Gastroesophageal sphincter (tissue), 4 donors: Measurements from ENCODE around the gene LYG2. TPM values are rescaled to one million over a fixed set of nuclear protein-coding genes. Genes with fewer than 3 reads are reported as not detected.
"Not testable (repeated sequence)": the region's sequence is repeated elsewhere in the genome, so short reads cannot be mapped to it uniquely, and the experiment has no call there.

Source experiments
- ATAC-seq: fragments of 150-250 bp; one replicate; pipeline ENCODE4 v1.9.1; 2016; ENCODE audit warnings: mild to moderate bottlenecking, moderate library complexity
- H3K27ac ChIP-seq, 4 donors: fragments of 200-600 bp; sonication (generic) in 3 of 4; 1 replicate in 3 of 4; 2 replicates in 1 of 4; pipeline ENCODE4 v1.5.1; 2016 to 2019
- H3K27me3 ChIP-seq: fragments of 200-600 bp; sonication (generic); one replicate; pipeline ENCODE4 v1.5.1; 2019
- H3K36me3 ChIP-seq, 2 donors: fragments of 200-600 bp; sonication (generic); one replicate each; pipeline ENCODE4 v1.5.1; 2019; ENCODE audit warnings: control low read depth in 1 of 2
- H3K4me1 ChIP-seq, 3 donors: fragments of 200-600 bp; sonication (generic); 1 replicate in 2 of 3; 2 replicates in 1 of 3; pipeline ENCODE4 v1.5.1; 2016 to 2019; ENCODE audit warnings: control low read depth in 2 of 3
- H3K4me3 ChIP-seq, 2 donors: fragments of 200-600 bp; sonication (generic); one replicate each; pipeline ENCODE4 v1.5.1; 2019; ENCODE audit warnings: mild to moderate bottlenecking in 1 of 2, moderate library complexity in 1 of 2
- H3K9me3 ChIP-seq, 3 donors: fragments of 200-600 bp; sonication (generic); one replicate each; pipeline ENCODE4 v1.5.1; 2017 to 2019; ENCODE audit warnings: control low read depth in 2 of 3
- EP300 ChIP-seq: sonication (generic); formaldehyde crosslinking; IDR thresholded peaks from one replicate; pipeline ENCODE4 v1.6.1; 2017; ENCODE audit warnings: antibody characterized with exemption, mild to moderate bottlenecking
- POLR2A ChIP-seq, 2 donors: fragments of 450-650 bp; IDR thresholded peaks; one replicate each; pipeline ENCODE4 v1.6.1; 2017; ENCODE audit warnings: antibody characterized with exemption in 2 of 2, mild to moderate bottlenecking in 2 of 2, moderate library complexity in 1 of 2
- POLR2AphosphoS5 ChIP-seq: sonication (generic); formaldehyde crosslinking; IDR thresholded peaks from one replicate; pipeline ENCODE4 v1.6.1; 2017; ENCODE audit warnings: antibody characterized with exemption
- WGBS, 2 donors: methylation state at CpG; one replicate each; pipeline ENCODE4 v1.1.5; 2018; ENCODE audit warnings: low coverage in 1 of 2; 5-methylcytosine and 5-hydroxymethylcytosine counted together
- total RNA-seq, 4 donors: library from RNA; depleted of rRNA; stranded (reverse); fragments of >200 nt; gene quantifications; one replicate each; pipeline ENCODE4 v1.1.0, GENCODE V29; 2016
- TF ChIP-seq, protein P1 (sequence below), 4 experiments: fragments of 200-600 bp in 2 of 4; fragments of 450-650 bp in 2 of 4; sonication (generic) in 1 of 4; IDR thresholded peaks; one replicate each; pipeline ENCODE4 v1.5.1; 2017 to 2019; ENCODE audit warnings: antibody characterized with exemption in 4 of 4, mild to moderate bottlenecking in 2 of 4, moderate library complexity in 2 of 4

Gene LYG2
- total RNA-seq, 4 donors from 2014 or later, result not detected

DNA sequence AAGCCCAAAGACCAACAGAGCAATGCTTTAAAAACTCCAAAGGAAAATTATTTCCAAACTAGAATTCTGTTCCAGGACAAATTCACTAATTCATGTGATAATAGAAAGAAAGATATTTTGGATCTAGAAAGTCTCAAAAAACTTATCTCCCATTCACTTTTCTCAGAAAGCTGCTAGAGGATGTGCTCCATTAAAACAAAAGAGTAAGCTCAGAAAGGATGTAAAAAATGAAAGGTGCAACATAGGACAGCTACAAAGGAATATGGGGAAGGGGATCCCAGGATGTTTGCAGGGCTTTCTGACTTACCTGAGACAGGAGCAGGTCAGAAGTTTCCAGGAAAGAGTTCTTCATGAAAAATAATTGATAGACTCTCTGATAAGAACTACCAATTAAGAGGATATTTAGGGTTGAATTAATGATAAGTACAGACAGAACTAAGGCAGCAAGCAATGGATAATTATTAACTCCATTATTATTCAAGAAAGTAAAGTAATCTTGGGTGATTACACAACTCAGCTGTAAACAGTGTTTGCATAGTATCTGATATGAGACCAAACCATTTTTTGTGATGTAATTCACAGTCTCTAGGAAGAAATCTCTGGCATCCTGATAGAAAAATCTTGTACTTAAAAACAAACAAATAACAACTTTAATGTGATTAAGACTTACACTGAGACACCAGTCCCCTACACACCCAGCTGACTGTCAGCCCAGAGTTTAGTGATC lies 24.7 kb upstream of the LYG2 start:
- TF ChIP-seq EP300 (no peak), POLR2AphosphoS5 (no peak), POLR2A (IDR thresholded peaks at IDR 0.05) (no peak)
- TF ChIP-seq, protein P1, sequence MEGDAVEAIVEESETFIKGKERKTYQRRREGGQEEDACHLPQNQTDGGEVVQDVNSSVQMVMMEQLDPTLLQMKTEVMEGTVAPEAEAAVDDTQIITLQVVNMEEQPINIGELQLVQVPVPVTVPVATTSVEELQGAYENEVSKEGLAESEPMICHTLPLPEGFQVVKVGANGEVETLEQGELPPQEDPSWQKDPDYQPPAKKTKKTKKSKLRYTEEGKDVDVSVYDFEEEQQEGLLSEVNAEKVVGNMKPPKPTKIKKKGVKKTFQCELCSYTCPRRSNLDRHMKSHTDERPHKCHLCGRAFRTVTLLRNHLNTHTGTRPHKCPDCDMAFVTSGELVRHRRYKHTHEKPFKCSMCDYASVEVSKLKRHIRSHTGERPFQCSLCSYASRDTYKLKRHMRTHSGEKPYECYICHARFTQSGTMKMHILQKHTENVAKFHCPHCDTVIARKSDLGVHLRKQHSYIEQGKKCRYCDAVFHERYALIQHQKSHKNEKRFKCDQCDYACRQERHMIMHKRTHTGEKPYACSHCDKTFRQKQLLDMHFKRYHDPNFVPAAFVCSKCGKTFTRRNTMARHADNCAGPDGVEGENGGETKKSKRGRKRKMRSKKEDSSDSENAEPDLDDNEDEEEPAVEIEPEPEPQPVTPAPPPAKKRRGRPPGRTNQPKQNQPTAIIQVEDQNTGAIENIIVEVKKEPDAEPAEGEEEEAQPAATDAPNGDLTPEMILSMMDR (IDR thresholded peaks at IDR 0.05), result no peak
- Histone ChIP-seq H3K9me3 (peaks cover 0 to 7% (median 0%) of the 10 kb centered on the region in 3 donors), H3K36me3 (peaks cover 0 to 38% of the 10 kb centered on the region in 2 donors), H3K4me1 (no peaks in the 10 kb centered on the region), H3K4me3 (no peak overlapping the region), H3K27ac (no peak overlapping the region), H3K27me3 (no peaks in the 10 kb centered on the region)
- ATAC-seq, result no peak

DNA sequence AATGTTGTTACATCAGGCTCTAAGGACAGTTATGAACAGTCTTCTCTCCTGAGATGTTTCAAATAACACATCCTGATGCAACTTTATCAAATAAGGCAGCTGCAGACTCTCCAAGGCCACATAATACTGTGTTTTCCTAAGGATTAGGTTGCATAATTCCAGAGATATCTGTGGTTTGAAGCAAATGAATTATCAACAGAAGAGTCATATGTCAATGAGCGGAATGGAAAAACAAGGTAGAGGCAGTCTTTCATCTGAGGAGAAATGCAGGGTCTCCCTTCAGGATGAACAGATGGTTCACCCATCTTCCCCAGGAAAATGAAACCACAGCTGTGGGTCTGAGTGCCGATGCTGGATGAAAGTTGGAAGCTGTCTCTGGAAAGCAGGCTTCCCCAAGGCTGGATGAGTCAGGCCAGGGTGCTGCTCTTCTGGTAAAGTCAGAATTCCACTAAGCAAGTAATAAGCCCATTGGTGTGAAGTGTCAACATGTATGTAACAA lies 23.4 kb upstream of the LYG2 start:
- TF ChIP-seq POLR2AphosphoS5 (no peak), EP300 (no peak), POLR2A (IDR thresholded peaks at IDR 0.05) (no peak)
- TF ChIP-seq, protein P1 (IDR thresholded peaks at IDR 0.05), result no peak
- WGBS, 2 donors, result 86 to 93% methylated on average over 2 of the region's 2 CpGs
- Histone ChIP-seq H3K27ac (no peak overlapping the region), H3K9me3 (peaks cover 0 to 7% (median 0%) of the 10 kb centered on the region in 3 donors), H3K4me3 (no peak overlapping the region), H3K4me1 (no peaks in the 10 kb centered on the region), H3K27me3 (no peaks in the 10 kb centered on the region), H3K36me3 (peaks cover 0 to 25% of the 10 kb centered on the region in 2 donors)
- ATAC-seq, result no peak

DNA sequence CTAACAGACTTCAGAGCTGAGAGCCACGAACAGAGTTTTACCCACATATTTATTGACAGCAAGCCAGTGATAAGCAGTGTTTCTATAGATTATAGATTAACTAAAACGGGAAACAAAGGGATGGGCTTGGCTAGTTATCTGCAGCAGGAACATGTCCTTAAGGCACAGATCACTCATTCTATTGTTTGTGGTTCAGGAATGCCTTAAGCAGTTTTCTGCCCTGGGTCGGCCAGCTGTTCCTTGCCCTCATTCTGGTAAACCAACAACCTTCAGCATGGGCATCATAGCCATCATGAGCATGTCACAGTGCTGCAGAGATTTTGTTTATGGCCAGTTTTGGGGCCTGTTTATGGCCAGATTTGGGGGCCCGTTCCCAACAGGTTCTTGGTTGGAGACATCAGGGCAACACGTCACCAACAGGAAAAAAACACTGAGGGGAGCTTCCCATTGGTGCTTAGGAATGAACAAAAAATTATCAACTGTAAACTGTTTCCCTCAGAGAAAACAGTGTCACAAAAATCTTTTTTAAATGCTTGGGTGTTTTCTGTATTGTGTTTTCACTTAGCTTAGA lies 22.8 kb upstream of the LYG2 start:
- ATAC-seq, H3K9me3 ChIP-seq, H3K27me3 ChIP-seq, H3K4me1 ChIP-seq, H3K27ac ChIP-seq, H3K4me3 ChIP-seq: not testable (repeated sequence)
- H3K36me3 ChIP-seq, result peaks cover 0 to 21% of the 10 kb centered on the region in 2 donors
- 84 to 100% methylated on average over 3 to 5 of the region's 5 CpGs for WGBS, 2 donors

DNA sequence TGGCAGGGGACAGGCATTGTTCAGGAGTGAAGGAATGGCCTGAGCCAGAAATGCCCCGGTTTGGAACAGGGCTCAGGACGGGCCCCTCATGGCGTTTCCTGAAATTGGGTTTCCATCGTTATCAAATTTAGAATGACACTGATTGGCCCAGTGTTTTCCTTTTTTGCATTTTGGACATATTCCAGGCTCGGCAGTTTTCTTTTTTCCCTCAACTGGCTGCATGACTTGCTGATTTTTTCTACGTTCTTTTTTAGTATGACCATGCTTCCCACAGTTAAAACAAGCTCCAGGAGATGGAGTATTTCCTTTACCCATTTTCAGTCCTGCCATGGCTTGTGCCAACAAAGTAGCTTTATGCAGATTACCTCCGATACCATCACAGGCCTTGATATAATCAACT lies 20.4 kb upstream of the LYG2 start:
- Histone ChIP-seq H3K4me3 (no peak overlapping the region), H3K9me3 (peaks cover 0 to 11% (median 0%) of the 10 kb centered on the region in 3 donors), H3K27ac (no peak overlapping the region), H3K4me1 (no peaks in the 10 kb centered on the region), H3K36me3 (peaks cover 0 to 14% of the 10 kb centered on the region in 2 donors), H3K27me3 (no peaks in the 10 kb centered on the region)
- WGBS, 2 donors, result 50 to 87% methylated on average over 3 to 6 of the region's 7 CpGs
- ATAC-seq, result no peak
- TF ChIP-seq POLR2A (IDR thresholded peaks at IDR 0.05) (no peak), POLR2AphosphoS5 (no peak), EP300 (no peak)
- TF ChIP-seq, protein P1 (IDR thresholded peaks at IDR 0.05), result no peak

DNA sequence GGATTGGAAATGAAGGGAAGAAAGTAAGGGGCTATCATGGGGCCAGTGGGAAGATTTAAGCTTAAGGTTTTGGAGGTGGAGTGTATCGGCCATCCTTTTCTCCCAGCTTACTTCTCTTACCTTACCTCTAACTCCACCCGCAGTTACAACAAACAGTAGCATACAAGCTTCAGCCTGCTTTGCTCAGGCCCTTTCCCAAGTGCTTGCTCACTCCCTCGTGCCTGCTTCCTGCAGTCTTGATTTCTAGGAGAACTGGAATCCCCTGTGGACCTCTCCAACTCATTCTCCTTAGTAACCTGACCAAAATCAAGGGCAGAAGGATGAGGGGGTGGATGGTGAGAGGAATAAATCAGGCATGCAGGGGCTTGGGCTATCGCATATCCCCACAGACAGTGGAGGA lies 5.8 kb upstream of the LYG2 start:
- TF ChIP-seq, protein P1 (IDR thresholded peaks at IDR 0.05), result no peak
- TF ChIP-seq POLR2A (IDR thresholded peaks at IDR 0.05) (no peak), EP300 (no peak), POLR2AphosphoS5 (no peak)
- ATAC-seq, result no peak
- Histone ChIP-seq H3K4me1 (no peaks in the 10 kb centered on the region), H3K9me3 (no peaks in the 10 kb centered on the region), H3K27me3 (no peaks in the 10 kb centered on the region), H3K36me3 (peaks cover 0 to 11% of the 10 kb centered on the region in 2 donors), H3K27ac (no peak overlapping the region), H3K4me3 (no peak overlapping the region)
- 76 to 86% methylated on average over 2 to 4 of the region's 4 CpGs for WGBS, 2 donors
